Activated T-helper 1 cell treated with anti-CD3 and anti-CD28 coated beads, Interleukin-12 subunit alpha, Interleukin-12 subunit beta, Interleukin-2, Interleukin-4 antibody, amounts not matched to agents 30 ng/mL and 10 ng/mL and 1 ng/mL, durations not matched to agents 14 hours and 24 hours and 36 hours (primary cell): ENCODE data around the gene DIS3L2. TPM values are rescaled to one million over a fixed set of nuclear protein-coding genes. Genes with fewer than 3 reads are reported as not detected.

Experiments
- DNase-seq: peaks from one replicate; pipeline ENCODE4 v3.0.0; 2021; ENCODE audit warnings: low spot score
- H3K27ac Mint-ChIP-seq: one replicate; pipeline ENCODE4 v1.8.0; 2021; ENCODE audit warnings: mild to moderate bottlenecking, mixed read lengths
- H3K27me3 Mint-ChIP-seq: one replicate; pipeline ENCODE4 v1.8.0; 2022; ENCODE audit warnings: mild to moderate bottlenecking, moderate library complexity, mixed read lengths; ENCODE audit not compliant: insufficient read depth
- H3K36me3 Mint-ChIP-seq: one replicate; pipeline ENCODE4 v1.8.0; 2021; ENCODE audit warnings: low read depth, mixed read lengths
- H3K4me1 Mint-ChIP-seq: one replicate; pipeline ENCODE4 v1.8.0; 2021; ENCODE audit warnings: low read depth, mixed read lengths
- H3K4me3 Mint-ChIP-seq: one replicate; pipeline ENCODE4 v1.8.0; 2021; ENCODE audit warnings: mild to moderate bottlenecking, moderate library complexity, mixed read lengths
- H3K9me3 Mint-ChIP-seq: one replicate; pipeline ENCODE4 v1.8.0; 2021; ENCODE audit warnings: mixed read lengths
- intact Hi-C: fragments of 100-400 bp; cut with micrococcal nuclease; formaldehyde crosslinking; loops from one replicate; pipeline ENCODE4 v1.15.1; 2024
- total RNA-seq: library from RNA; stranded (reverse); gene quantifications from 2 replicates; pipeline ENCODE4 v1.2.3, GENCODE V29; 2022

Gene DIS3L2
- total RNA-seq, 1 donor from 2014 or later: 27.9 TPM

DNA sequence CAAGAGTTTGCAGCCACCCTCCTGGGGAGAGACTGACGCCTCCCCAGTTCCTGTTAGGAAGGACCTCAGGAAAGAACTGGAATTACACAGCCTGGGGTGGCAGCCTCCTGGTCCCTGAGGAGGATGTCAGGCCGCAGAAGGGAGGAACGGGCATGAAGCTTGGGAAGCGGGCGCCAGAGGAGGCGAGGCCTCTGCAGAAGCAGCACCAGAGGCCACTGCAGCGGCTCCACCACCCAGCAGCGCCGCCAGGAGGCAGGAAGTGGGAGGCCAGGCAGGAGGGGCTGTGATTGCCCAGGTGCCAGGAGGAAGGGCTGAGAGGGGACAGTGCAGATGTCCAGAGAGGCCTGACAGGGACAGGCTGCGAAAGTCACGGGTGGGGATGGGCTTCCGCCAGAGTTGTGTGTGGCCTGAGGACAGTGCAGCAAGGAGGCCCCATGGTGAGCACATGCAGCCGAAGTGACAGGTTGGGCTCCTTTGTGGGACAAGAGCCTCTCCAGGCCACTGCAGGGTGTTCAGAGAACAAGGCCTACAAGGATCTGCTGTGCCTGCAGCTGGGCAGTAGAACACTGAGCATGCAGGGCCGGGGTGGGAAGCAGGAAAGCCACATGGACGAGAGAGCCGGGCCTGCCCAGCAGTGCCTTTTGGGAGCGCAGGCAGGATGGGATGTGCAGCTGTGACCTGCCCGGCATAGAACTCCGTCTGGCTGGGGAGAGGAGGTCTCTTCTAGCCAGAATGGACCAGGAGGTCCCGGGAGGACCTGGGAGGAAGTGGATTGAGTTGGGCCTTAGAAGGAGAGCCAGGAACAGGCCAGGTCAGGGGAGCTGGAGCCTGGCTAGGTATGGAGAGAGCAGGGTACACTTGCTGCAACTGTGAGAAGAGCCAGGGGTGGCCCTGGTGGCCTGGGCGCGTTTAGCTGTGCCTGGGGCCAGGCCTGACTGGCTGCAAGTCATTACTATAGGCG lies 377.9 kb downstream of the DIS3L2 start:
- Mint-ChIP-seq H3K36me3 (no peaks in the 10 kb centered on the region), H3K27ac (no peak overlapping the region), H3K27me3 (peaks cover 3% of the 10 kb centered on the region), H3K9me3 (no peaks in the 10 kb centered on the region), H3K4me1 (no peaks in the 10 kb centered on the region), H3K4me3 (no peak overlapping the region)
- no peak for DNase-seq
- intact Hi-C loops: no loop called here

GRCh38 chr2:232340171-232340935 lies 378.8 kb downstream of the DIS3L2 start:
- H3K27ac Mint-ChIP-seq: no peak overlapping the region
- H3K36me3 Mint-ChIP-seq: no peaks in the 10 kb centered on the region
- intact Hi-C loops: no loop called here
- no peaks in the 10 kb centered on the region for H3K4me1 Mint-ChIP-seq
- H3K4me3 Mint-ChIP-seq: no peak overlapping the region
- H3K27me3 Mint-ChIP-seq: peaks cover 4% of the 10 kb centered on the region
- DNase-seq: no peak
- H3K9me3 Mint-ChIP-seq: no peaks in the 10 kb centered on the region

GRCh38 chr2:232341061-232341738 lies 379.7 kb downstream of the DIS3L2 start:
- H3K27ac Mint-ChIP-seq: no peak overlapping the region
- no peaks in the 10 kb centered on the region for H3K4me1 Mint-ChIP-seq
- no peaks in the 10 kb centered on the region for H3K36me3 Mint-ChIP-seq
- peaks cover 4% of the 10 kb centered on the region for H3K27me3 Mint-ChIP-seq
- H3K9me3 Mint-ChIP-seq: no peaks in the 10 kb centered on the region
- H3K4me3 Mint-ChIP-seq: no peak overlapping the region
- no peak for DNase-seq
- intact Hi-C loops: no loop called here

- H3K4me1 Mint-ChIP-seq: no peaks in the 10 kb centered on the region
- no peak for DNase-seq
- intact Hi-C loops: no loop called here
- H3K9me3 Mint-ChIP-seq: no peaks in the 10 kb centered on the region
- no peaks in the 10 kb centered on the region for H3K36me3 Mint-ChIP-seq
- no peak overlapping the region for H3K27ac Mint-ChIP-seq
- peaks cover 7% of the 10 kb centered on the region for H3K27me3 Mint-ChIP-seq
- H3K4me3 Mint-ChIP-seq: no peak overlapping the region
Measured at GRCh38 chr2:232341739-232342126, 380.2 kb downstream of the DIS3L2 start.

DNA sequence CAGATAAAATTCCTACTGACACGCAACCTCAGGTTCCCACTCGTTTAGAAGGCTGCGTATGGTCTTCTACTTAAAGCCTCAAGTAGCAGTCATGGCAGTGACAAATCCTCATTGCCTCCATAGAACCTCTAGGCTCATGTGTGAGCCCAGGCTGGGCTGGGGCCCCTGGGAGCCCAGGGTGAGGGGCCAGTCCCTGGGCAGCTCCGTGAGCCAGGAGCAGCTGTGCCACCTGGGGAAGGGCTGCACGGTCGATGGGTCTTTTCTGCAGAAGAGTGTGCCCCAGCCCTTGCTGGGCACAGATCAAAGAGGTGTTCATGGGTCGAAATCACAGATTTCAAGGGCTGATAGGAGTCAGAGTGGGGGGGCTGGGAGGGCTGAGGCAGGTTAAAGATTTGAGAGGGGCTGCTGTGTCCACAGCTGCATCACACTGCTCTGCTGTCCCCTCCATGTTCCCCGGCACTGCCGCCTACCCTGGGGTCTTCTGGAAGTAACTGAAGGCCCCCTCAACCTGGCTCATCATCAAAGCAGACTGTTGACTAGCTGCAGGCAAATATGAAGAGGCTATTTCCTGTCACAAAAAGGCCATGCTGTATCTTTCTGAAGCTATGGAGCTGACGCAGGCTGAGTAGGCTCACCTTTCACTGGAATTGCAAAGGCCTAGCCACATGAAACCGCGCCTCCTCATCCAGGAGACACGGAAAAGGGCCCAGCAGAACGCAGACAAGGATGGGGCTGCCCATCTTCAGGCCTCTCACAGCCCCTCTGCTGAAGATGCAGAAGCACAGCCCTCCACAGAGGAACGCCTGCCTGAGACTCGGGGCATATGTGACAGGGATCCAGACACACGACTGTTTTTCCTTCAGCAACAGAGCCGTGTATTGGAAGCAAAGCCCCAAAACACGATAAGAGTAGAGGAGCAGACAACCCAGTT lies 381.4 kb downstream of the DIS3L2 start:
- peaks cover 12% of the 10 kb centered on the region for H3K27me3 Mint-ChIP-seq
- H3K4me3 Mint-ChIP-seq: no peak overlapping the region
- H3K27ac Mint-ChIP-seq: no peak overlapping the region
- no peak for DNase-seq
- no peaks in the 10 kb centered on the region for H3K9me3 Mint-ChIP-seq
- no peaks in the 10 kb centered on the region for H3K36me3 Mint-ChIP-seq
- intact Hi-C loops: no loop called here
- H3K4me1 Mint-ChIP-seq: no peaks in the 10 kb centered on the region

DNA sequence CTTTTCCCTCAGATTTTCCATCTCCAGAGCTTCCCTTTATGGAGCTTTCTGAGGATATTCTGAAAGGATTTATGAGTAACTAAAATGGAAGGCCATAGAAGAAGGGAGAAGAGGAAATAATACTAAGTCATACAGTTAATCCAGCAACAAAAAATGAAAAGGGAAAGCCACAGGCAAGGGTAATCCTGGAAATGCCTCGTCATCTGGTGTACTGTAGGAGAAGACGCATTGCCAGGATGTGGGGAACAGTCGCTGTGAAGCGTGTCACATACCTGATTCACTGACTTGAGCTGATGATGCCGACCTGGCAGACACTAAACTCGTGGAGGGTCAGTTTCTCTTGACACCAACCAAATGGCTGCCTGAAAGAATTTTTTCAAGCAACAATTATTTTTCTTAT lies 382.3 kb downstream of the DIS3L2 start:
- H3K27ac Mint-ChIP-seq: no peak overlapping the region
- no peak for DNase-seq
- H3K9me3 Mint-ChIP-seq: no peaks in the 10 kb centered on the region
- intact Hi-C loops: no loop called here
- H3K36me3 Mint-ChIP-seq: no peaks in the 10 kb centered on the region
- H3K4me1 Mint-ChIP-seq: no peaks in the 10 kb centered on the region
- no peak overlapping the region for H3K4me3 Mint-ChIP-seq
- H3K27me3 Mint-ChIP-seq: peaks cover 18% of the 10 kb centered on the region

- H3K4me1 Mint-ChIP-seq: no peaks in the 10 kb centered on the region
- H3K4me3 Mint-ChIP-seq: no peak overlapping the region
- no peaks in the 10 kb centered on the region for H3K36me3 Mint-ChIP-seq
- H3K27ac Mint-ChIP-seq: no peak overlapping the region
- intact Hi-C loops: no loop called here
- no peaks in the 10 kb centered on the region for H3K9me3 Mint-ChIP-seq
- no peak for DNase-seq
- peaks cover 23% of the 10 kb centered on the region for H3K27me3 Mint-ChIP-seq
Measured at GRCh38 chr2:232345251-232345650, 383.7 kb downstream of the DIS3L2 start.

DNA sequence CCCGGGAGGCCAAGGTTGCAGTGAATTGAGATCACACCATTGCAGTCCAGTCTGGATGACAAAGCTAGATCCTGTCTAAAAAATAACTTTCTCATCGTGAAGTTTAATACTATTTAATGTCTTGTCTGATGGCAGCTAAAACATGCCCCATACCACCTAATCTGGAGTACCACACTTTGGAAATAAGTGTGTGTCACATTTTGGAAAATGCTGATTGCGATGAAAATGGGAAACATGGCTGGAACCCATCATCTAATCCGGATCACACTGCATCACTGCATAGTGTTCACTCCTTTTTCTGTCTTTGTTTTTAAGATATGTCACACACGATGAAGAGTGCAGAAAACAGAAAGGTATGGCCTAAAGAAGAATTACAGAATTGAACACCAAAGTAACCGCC lies 385.9 kb downstream of the DIS3L2 start:
- Mint-ChIP-seq H3K27ac (no peak overlapping the region), H3K4me1 (no peaks in the 10 kb centered on the region), H3K9me3 (no peaks in the 10 kb centered on the region), H3K27me3 (peaks cover 27% of the 10 kb centered on the region), H3K4me3 (no peak overlapping the region), H3K36me3 (no peaks in the 10 kb centered on the region)
- no peak for DNase-seq
- intact Hi-C loops: no loop called here

DNA sequence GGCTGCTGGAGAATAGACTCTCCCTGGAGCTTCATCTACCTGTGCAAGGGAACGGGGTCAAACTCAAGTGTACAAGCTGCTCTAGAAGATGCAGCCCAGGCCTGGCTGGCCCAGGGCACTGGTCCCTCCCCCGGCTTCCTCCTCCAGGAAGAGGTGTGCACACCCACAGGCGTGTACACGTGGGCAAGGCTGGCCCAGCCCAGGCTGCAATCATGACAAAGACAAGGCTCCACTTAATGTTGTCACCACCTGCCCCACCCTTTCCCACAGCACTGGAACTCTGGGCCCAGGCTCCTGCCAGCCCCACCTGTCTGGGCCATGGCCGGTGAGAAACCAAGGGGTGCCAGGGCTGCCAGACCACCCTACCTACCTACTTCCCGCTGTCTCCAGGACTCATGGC lies 387.4 kb downstream of the DIS3L2 start:
- H3K9me3 Mint-ChIP-seq: no peaks in the 10 kb centered on the region
- peaks cover 36% of the 10 kb centered on the region for H3K27me3 Mint-ChIP-seq
- no peaks in the 10 kb centered on the region for H3K36me3 Mint-ChIP-seq
- intact Hi-C loops: no loop called here
- H3K27ac Mint-ChIP-seq: no peak overlapping the region
- DNase-seq: no peak
- no peaks in the 10 kb centered on the region for H3K4me1 Mint-ChIP-seq
- no peak overlapping the region for H3K4me3 Mint-ChIP-seq

DNA sequence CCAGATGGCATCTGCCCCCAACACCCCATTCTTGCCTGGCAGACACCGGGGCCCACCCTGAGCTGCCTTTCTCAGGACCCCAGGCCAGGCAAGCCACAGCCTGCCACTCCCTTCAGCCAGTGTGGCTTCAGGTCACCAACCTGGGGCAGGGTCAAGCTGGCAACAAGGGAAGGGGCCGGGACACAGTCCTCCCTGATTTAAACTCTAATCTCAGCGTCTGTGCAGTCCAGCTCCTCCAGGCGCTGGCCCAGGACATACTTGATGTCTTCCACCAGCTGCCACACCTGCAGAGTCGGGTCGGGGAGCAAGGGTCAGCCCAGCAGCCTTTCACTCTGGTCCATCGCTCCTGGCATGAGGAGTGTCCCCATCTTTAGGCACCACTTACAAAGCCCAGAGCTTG lies 388.0 kb downstream of the DIS3L2 start:
- Mint-ChIP-seq H3K27me3 (peaks cover 33% of the 10 kb centered on the region), H3K36me3 (no peaks in the 10 kb centered on the region), H3K9me3 (no peaks in the 10 kb centered on the region), H3K4me3 (no peak overlapping the region), H3K4me1 (no peaks in the 10 kb centered on the region), H3K27ac (no peak overlapping the region)
- no peak for DNase-seq
- intact Hi-C loops: no loop called here

- Mint-ChIP-seq H3K36me3 (no peaks in the 10 kb centered on the region), H3K4me1 (no peaks in the 10 kb centered on the region), H3K9me3 (no peaks in the 10 kb centered on the region), H3K4me3 (no peak overlapping the region), H3K27ac (no peak overlapping the region), H3K27me3 (peaks cover 33% of the 10 kb centered on the region)
- no peak for DNase-seq
- intact Hi-C loops: no loop called here
Measured at GRCh38 chr2:232349946-232350635, 388.6 kb downstream of the DIS3L2 start.
